Left lung (tissue), 10 donors: ENCODE measurements around the gene PABPN1L. TPM values are rescaled to one million over a fixed set of nuclear protein-coding genes. Genes with fewer than 3 reads are reported as not detected.

Experiments used
- ATAC-seq: fragments of 200-7000 bp; cut with Tn5 transposase; one replicate; pipeline ENCODE4 v1.9.1; 2020; ENCODE audit warnings: moderate library complexity
- DNase-seq, 4 donors: peaks; one replicate each; pipeline ENCODE4 v3.0.0-alpha.2; 2013 to 2020
- H3K27ac ChIP-seq, 2 donors: fragments of 200-600 bp; sonication (generic) in 1 of 2; one replicate each; pipeline versions ENCODE4 v1.5.0 to v1.8.0; 2020 to 2021
- H3K27me3 ChIP-seq, 2 donors: fragments of 200-600 bp; sonication (generic) in 1 of 2; one replicate each; pipeline versions ENCODE4 v1.5.0 to v1.8.0; 2020 to 2021
- H3K36me3 ChIP-seq, 2 donors: fragments of 200-600 bp; sonication (generic) in 1 of 2; one replicate each; pipeline versions ENCODE4 v1.5.0 to v1.8.0; 2020 to 2021
- H3K4me1 ChIP-seq, 2 donors: fragments of 200-600 bp; one replicate each; pipeline ENCODE4 v1.8.0; 2021
- H3K4me3 ChIP-seq, 2 donors: fragments of 200-600 bp; sonication (generic) in 1 of 2; one replicate each; pipeline versions ENCODE4 v1.5.0 to v1.8.0; 2020 to 2021; ENCODE audit warnings: mild to moderate bottlenecking in 1 of 2
- H3K9me3 ChIP-seq, 2 donors: fragments of 200-600 bp; sonication (generic) in 1 of 2; one replicate each; pipeline versions ENCODE4 v1.5.0 to v1.8.0; 2020 to 2021
- CTCF ChIP-seq, 2 donors: fragments of 200-600 bp; sonication (generic) in 1 of 2; IDR thresholded peaks; one replicate each; pipeline versions ENCODE4 v1.5.0 to v1.8.0; 2021; ENCODE audit warnings: antibody characterized with exemption in 2 of 2
- intact Hi-C, 2 donors: fragments of 100-400 bp; cut with DNase I; formaldehyde crosslinking; loops; one replicate each; pipeline versions ENCODE4 v1.11.2 to v1.14.2; 2022
- polyA plus RNA-seq, 6 donors: library from polyadenylated mRNA; unstranded; fragments of 120-200 nt; gene quantifications; one replicate each; pipeline ENCODE4 v1.2.1, GENCODE V29; 2013; ENCODE audit not compliant: insufficient read length in 6 of 6
- total RNA-seq, 2 donors: library from RNA; stranded (reverse); fragmentation: NEBNext Ultra II Directional; extraction: Animal tissue kit (Norgen Biotek cat#: 25700); gene quantifications; one replicate each; pipeline ENCODE4 v1.2.1, GENCODE V29; 2021
- donor health status: DM: no; HTN: yes; CAD: no.
- donor health status: DM: no; HTN: no; CAD: no.

PABPN1L gene
- total and polyA plus RNA-seq, 8 donors: 0.12 TPM; not detected in 7

GRCh38 chr16:88863426-88863825 lies 3.0 kb downstream of the PABPN1L start:
- H3K4me3 ChIP-seq: no peak overlapping the region
- peaks cover 0 to 49% of the 10 kb centered on the region in 2 donors for H3K36me3 ChIP-seq
- H3K27ac ChIP-seq: no peak overlapping the region
- H3K9me3 ChIP-seq: no peaks in the 10 kb centered on the region
- peaks cover 0 to 12% of the 10 kb centered on the region in 2 donors for H3K4me1 ChIP-seq
- peaks cover 0 to 29% of the 10 kb centered on the region in 2 donors for H3K27me3 ChIP-seq
- TF ChIP-seq CTCF (IDR thresholded peaks at IDR 0.05): no peak
- intact Hi-C loops: no loop called here
- DNase-seq: no peak
- no peak for ATAC-seq

- Histone ChIP-seq H3K9me3 (no peaks in the 10 kb centered on the region), H3K4me3 (no peak overlapping the region), H3K27ac (no peak overlapping the region), H3K4me1 (peaks cover 3 to 17% of the 10 kb centered on the region in 2 donors), H3K36me3 (peaks cover 0 to 50% of the 10 kb centered on the region in 2 donors), H3K27me3 (peaks cover 0 to 25% of the 10 kb centered on the region in 2 donors)
- ATAC-seq: no peak
- no peak for TF ChIP-seq CTCF (IDR thresholded peaks at IDR 0.05)
- intact Hi-C loops: no loop called here
- no peak for DNase-seq
These were observed 3.5 kb downstream of the PABPN1L start for GRCh38 chr16:88862968-88863367.

- no peak overlapping the region for H3K4me3 ChIP-seq
- H3K4me1 ChIP-seq: peaks cover 9 to 23% of the 10 kb centered on the region in 2 donors
- H3K27me3 ChIP-seq: peaks cover 0 to 9% of the 10 kb centered on the region in 2 donors
- no peak for TF ChIP-seq CTCF (IDR thresholded peaks at IDR 0.05)
- intact Hi-C loops: no loop called here
- H3K27ac ChIP-seq: no peak overlapping the region
- DNase-seq (no peak), ATAC-seq (no peak)
- peaks cover 0 to 50% of the 10 kb centered on the region in 2 donors for H3K36me3 ChIP-seq
- H3K9me3 ChIP-seq: no peaks in the 10 kb centered on the region
These were observed 5.1 kb downstream of the PABPN1L start for GRCh38 chr16:88861359-88861758.

GRCh38 chr16:88859381-88860091 lies 6.9 kb downstream of the PABPN1L start:
- Histone ChIP-seq H3K9me3 (no peaks in the 10 kb centered on the region), H3K4me1 (peaks cover 17 to 41% of the 10 kb centered on the region in 2 donors), H3K36me3 (peaks cover 0 to 50% of the 10 kb centered on the region in 2 donors), H3K27ac (no peak overlapping the region), H3K27me3 (no peaks in the 10 kb centered on the region), H3K4me3 (no peak overlapping the region)
- ATAC-seq (no peak), DNase-seq (no peak)
- no peak for TF ChIP-seq CTCF (IDR thresholded peaks at IDR 0.05)
- intact Hi-C loops: no loop called here

GRCh38 chr16:88857728-88858339 lies 8.6 kb downstream of the PABPN1L start:
- Histone ChIP-seq H3K27me3 (no peaks in the 10 kb centered on the region), H3K9me3 (no peaks in the 10 kb centered on the region), H3K27ac (peak overlapping the region; percentile 63 to 83), H3K4me1 (peaks cover 21 to 58% of the 10 kb centered on the region in 2 donors), H3K4me3 (peak overlapping the region; percentile 90 to 100), H3K36me3 (peaks cover 0 to 44% of the 10 kb centered on the region in 2 donors)
- peak; percentile 53 to 91 (median 80) for DNase-seq
- peak; percentile 82 for ATAC-seq
- TF ChIP-seq CTCF (IDR thresholded peaks at IDR 0.05): peak; percentile 46 to 66
- intact Hi-C loops: no loop called here
